22Rv1 (cell line): ENCODE data around the gene TMEM255B.

Experiments used
- ZFX ChIP-seq: fragments of 450-650 bp; IDR thresholded peaks from 2 replicates; pipeline ENCODE4 v1.6.1; 2017; ENCODE audit warnings: antibody characterized with exemption, borderline replicate concordance
- TF ChIP-seq, protein P1 (sequence below): fragments of 450-650 bp; IDR thresholded peaks from 2 replicates; pipeline ENCODE4 v1.5.1; 2017; ENCODE audit warnings: mild to moderate bottlenecking

GRCh38 chr13:113859311-113860050, 100.5 kb downstream of the TMEM255B start:
- TF ChIP-seq, protein P1, sequence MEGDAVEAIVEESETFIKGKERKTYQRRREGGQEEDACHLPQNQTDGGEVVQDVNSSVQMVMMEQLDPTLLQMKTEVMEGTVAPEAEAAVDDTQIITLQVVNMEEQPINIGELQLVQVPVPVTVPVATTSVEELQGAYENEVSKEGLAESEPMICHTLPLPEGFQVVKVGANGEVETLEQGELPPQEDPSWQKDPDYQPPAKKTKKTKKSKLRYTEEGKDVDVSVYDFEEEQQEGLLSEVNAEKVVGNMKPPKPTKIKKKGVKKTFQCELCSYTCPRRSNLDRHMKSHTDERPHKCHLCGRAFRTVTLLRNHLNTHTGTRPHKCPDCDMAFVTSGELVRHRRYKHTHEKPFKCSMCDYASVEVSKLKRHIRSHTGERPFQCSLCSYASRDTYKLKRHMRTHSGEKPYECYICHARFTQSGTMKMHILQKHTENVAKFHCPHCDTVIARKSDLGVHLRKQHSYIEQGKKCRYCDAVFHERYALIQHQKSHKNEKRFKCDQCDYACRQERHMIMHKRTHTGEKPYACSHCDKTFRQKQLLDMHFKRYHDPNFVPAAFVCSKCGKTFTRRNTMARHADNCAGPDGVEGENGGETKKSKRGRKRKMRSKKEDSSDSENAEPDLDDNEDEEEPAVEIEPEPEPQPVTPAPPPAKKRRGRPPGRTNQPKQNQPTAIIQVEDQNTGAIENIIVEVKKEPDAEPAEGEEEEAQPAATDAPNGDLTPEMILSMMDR: no peak
- TF ChIP-seq ZFX: no peak
